Esophagus (tissue), 2 donors: ENCODE results near the gene FBLN2. TPM values are rescaled to one million over a fixed set of nuclear protein-coding genes. Genes with fewer than 3 reads are reported as not detected.

Experiments used
- H3K27ac ChIP-seq, 2 donors: one replicate each; pipeline ENCODE4 v1.5.1; 2013; ENCODE audit warnings: low read depth in 2 of 2, mild to moderate bottlenecking in 2 of 2, inconsistent platforms in 1 of 2, low read length in 1 of 2, moderate library complexity in 1 of 2
- H3K27me3 ChIP-seq, 2 donors: one replicate each; pipeline ENCODE4 v1.6.1; 2013; ENCODE audit warnings: low read length in 2 of 2, control low read depth in 1 of 2, mild to moderate bottlenecking in 1 of 2; ENCODE audit not compliant: insufficient read depth in 2 of 2, control insufficient read depth in 1 of 2
- H3K36me3 ChIP-seq, 2 donors: one replicate each; pipeline ENCODE4 v1.6.1; 2013; ENCODE audit warnings: low read length in 1 of 2; ENCODE audit not compliant: control insufficient read depth in 2 of 2, insufficient read depth in 2 of 2
- H3K4me1 ChIP-seq, 2 donors: one replicate each; pipeline ENCODE4 v1.6.1; 2013; ENCODE audit warnings: low read length in 1 of 2; ENCODE audit not compliant: control insufficient read depth in 2 of 2, insufficient read depth in 2 of 2
- H3K4me3 ChIP-seq, 2 donors: one replicate each; pipeline ENCODE4 v1.5.1; 2013; ENCODE audit warnings: low read length in 2 of 2, mild to moderate bottlenecking in 2 of 2, low read depth in 1 of 2, moderate library complexity in 1 of 2
- H3K9me3 ChIP-seq, 2 donors: one replicate each; pipeline ENCODE4 v1.6.1; 2013; ENCODE audit warnings: mild to moderate bottlenecking in 2 of 2, low read depth in 1 of 2, low read length in 1 of 2, moderate library complexity in 1 of 2; ENCODE audit not compliant: control insufficient read depth in 2 of 2, insufficient read depth in 1 of 2
- WGBS, 2 donors: extraction: QIAGEN DNeasy Blood & Tissue Kit; methylation state at CpG; one replicate each; pipeline ENCODE4 v1.1.7; 2013; 5-methylcytosine and 5-hydroxymethylcytosine counted together
- polyA plus RNA-seq, 2 donors: library from polyadenylated mRNA; stranded (reverse); fragments of 200-250 nt; gene quantifications; one replicate each; pipeline ENCODE4 v1.2.3, GENCODE V29; 2013
- donor health status: healthy with polysubstance abuse.
- donor health status: Bipolar disorder and iron deficiency.

FBLN2 gene
- polyA plus RNA-seq, 2 donors, result 2.7 to 6.0 TPM

GRCh38 chr3:13654330-13655060 is 105.6 kb downstream of the FBLN2 start:
- 58 to 64% methylated on average over 15 of the region's 15 CpGs for WGBS, 2 donors
- peaks cover 0 to 11% of the 10 kb centered on the region in 2 donors for H3K27me3 ChIP-seq
- no peak overlapping the region for H3K27ac ChIP-seq
- no peaks in the 10 kb centered on the region for H3K9me3 ChIP-seq
- H3K4me3 ChIP-seq, result no peak overlapping the region
- no peaks in the 10 kb centered on the region for H3K36me3 ChIP-seq
- peaks cover 3 to 5% of the 10 kb centered on the region in 2 donors for H3K4me1 ChIP-seq

- 9 to 12% methylated on average over 54 to 70 of the region's 70 CpGs for WGBS, 2 donors
- no peak overlapping the region for H3K4me3 ChIP-seq
- peaks cover 0 to 11% of the 10 kb centered on the region in 2 donors for H3K27me3 ChIP-seq
These were observed 106.4 kb downstream of the FBLN2 start for GRCh38 chr3:13655061-13655913.

GRCh38 chr3:13656584-13657301 is 107.8 kb downstream of the FBLN2 start:
- H3K36me3 ChIP-seq, result no peaks in the 10 kb centered on the region
- H3K27ac ChIP-seq, result no peak overlapping the region
- peaks cover 0 to 3% of the 10 kb centered on the region in 2 donors for H3K4me1 ChIP-seq
- 75 to 89% methylated on average over 8 of the region's 8 CpGs for WGBS, 2 donors
- H3K9me3 ChIP-seq, result no peaks in the 10 kb centered on the region
- peaks cover 0 to 11% of the 10 kb centered on the region in 2 donors for H3K27me3 ChIP-seq
- no peak overlapping the region for H3K4me3 ChIP-seq

More at GRCh38 chr3:13655061-13655913, 106.4 kb downstream of the FBLN2 start:
- Histone ChIP-seq H3K27ac (no peak overlapping the region), H3K36me3 (no peaks in the 10 kb centered on the region), H3K4me1 (peaks cover 3 to 5% of the 10 kb centered on the region in 2 donors), H3K9me3 (no peaks in the 10 kb centered on the region)

GRCh38 chr3:13657660-13658435 is 108.9 kb downstream of the FBLN2 start:
- no peaks in the 10 kb centered on the region for H3K9me3 ChIP-seq
- H3K4me3 ChIP-seq, result no peak overlapping the region
- peaks cover 0 to 11% of the 10 kb centered on the region in 2 donors for H3K27me3 ChIP-seq
- H3K4me1 ChIP-seq, result peaks cover 0 to 3% of the 10 kb centered on the region in 2 donors
- H3K36me3 ChIP-seq, result no peaks in the 10 kb centered on the region
- H3K27ac ChIP-seq, result no peak overlapping the region
- WGBS, 2 donors, result 14 to 19% methylated on average over 24 to 25 of the region's 25 CpGs

GRCh38 chr3:13658681-13659080 is 109.8 kb downstream of the FBLN2 start:
- Histone ChIP-seq H3K27me3 (peaks cover 0 to 11% of the 10 kb centered on the region in 2 donors), H3K4me3 (no peak overlapping the region), H3K4me1 (peaks cover 0 to 3% of the 10 kb centered on the region in 2 donors), H3K36me3 (no peaks in the 10 kb centered on the region), H3K27ac (no peak overlapping the region), H3K9me3 (no peaks in the 10 kb centered on the region)
- 66 to 73% methylated on average over 8 of the region's 8 CpGs for WGBS, 2 donors

GRCh38 chr3:13659221-13659969 is 110.5 kb downstream of the FBLN2 start:
- Histone ChIP-seq H3K4me1 (peaks cover 0 to 3% of the 10 kb centered on the region in 2 donors), H3K27me3 (peaks cover 0 to 8% of the 10 kb centered on the region in 2 donors), H3K27ac (no peak overlapping the region), H3K4me3 (no peak overlapping the region), H3K36me3 (no peaks in the 10 kb centered on the region), H3K9me3 (no peaks in the 10 kb centered on the region)
- 74 to 82% methylated on average over 12 of the region's 12 CpGs for WGBS, 2 donors

GRCh38 chr3:13660042-13660874 is 111.3 kb downstream of the FBLN2 start:
- Histone ChIP-seq H3K9me3 (no peaks in the 10 kb centered on the region), H3K4me1 (no peaks in the 10 kb centered on the region), H3K27ac (no peak overlapping the region), H3K36me3 (no peaks in the 10 kb centered on the region), H3K4me3 (no peak overlapping the region), H3K27me3 (peaks cover 0 to 7% of the 10 kb centered on the region in 2 donors)
- WGBS, 2 donors, result 73 to 94% methylated on average over 3 of the region's 3 CpGs

- H3K9me3 ChIP-seq, result no peaks in the 10 kb centered on the region
- H3K4me3 ChIP-seq, result no peak overlapping the region
- peaks cover 0 to 5% of the 10 kb centered on the region in 2 donors for H3K27me3 ChIP-seq
- H3K27ac ChIP-seq, result no peak overlapping the region
- no peaks in the 10 kb centered on the region for H3K36me3 ChIP-seq
- 72 to 77% methylated on average over 16 of the region's 16 CpGs for WGBS, 2 donors
- no peaks in the 10 kb centered on the region for H3K4me1 ChIP-seq
These were observed 112.2 kb downstream of the FBLN2 start for GRCh38 chr3:13661121-13661520.
